ENCODE data around the gene FRMD4B.

- TF ChIP-seq CTCF (conservative IDR thresholded peaks at IDR 0.05 in 1 of 2, IDR thresholded peaks at IDR 0.05 in 1 of 2; ENCODE audit: extremely low read depth in 1 of 2, insufficient read depth in 1 of 2, low read depth in 1 of 2, low read length in 2 of 2) (no peak), EZH2 (IDR thresholded peaks at IDR 0.05; ENCODE audit: borderline replicate concordance, low read length) (no peak)
Observed at GRCh38 chr3:69162308-69162980, 223.4 kb downstream of the FRMD4B start.
